Sigmoid colon (tissue), 7 donors: ENCODE measurements around the gene FBXL7. TPM values are rescaled to one million over a fixed set of nuclear protein-coding genes. Genes with fewer than 3 reads are reported as not detected.

Experiments used
- DNase-seq: peaks from one replicate; pipeline ENCODE4 v3.0.0-alpha.2; 2019
- H3K27ac ChIP-seq, 4 donors: fragments of 200-600 bp; sonication (generic); one replicate each; pipeline ENCODE4 v1.5.1; 2016 to 2019; ENCODE audit warnings: mild to moderate bottlenecking in 1 of 4
- H3K27me3 ChIP-seq, 3 donors: fragments of 200-600 bp; sonication (generic); one replicate each; pipeline ENCODE4 v1.5.1; 2019; ENCODE audit warnings: mild to moderate bottlenecking in 1 of 3
- H3K36me3 ChIP-seq, 4 donors: fragments of 200-600 bp; sonication (generic); one replicate each; pipeline ENCODE4 v1.5.1; 2016 to 2019
- H3K4me1 ChIP-seq, 4 donors: fragments of 200-600 bp; sonication (generic); one replicate each; pipeline ENCODE4 v1.5.1; 2017 to 2019
- H3K4me3 ChIP-seq, 4 donors: fragments of 200-600 bp; sonication (generic); one replicate each; pipeline ENCODE4 v1.5.1; 2017 to 2019; ENCODE audit warnings: mild to moderate bottlenecking in 2 of 4, moderate library complexity in 1 of 4
- H3K9me3 ChIP-seq, 4 donors: fragments of 200-600 bp in 3 of 4; sonication (generic) in 3 of 4; one replicate each; pipeline versions ENCODE4 v1.5.1 to v1.6.1; 2013 to 2019
- EP300 ChIP-seq, 4 donors: sonication (generic); formaldehyde crosslinking; IDR thresholded peaks; one replicate each; pipeline ENCODE4 v1.6.1; 2017; ENCODE audit warnings: antibody characterized with exemption in 4 of 4
- POLR2A ChIP-seq, 2 donors: fragments of 450-650 bp; IDR thresholded peaks; one replicate each; pipeline ENCODE4 v1.6.1; 2016; ENCODE audit warnings: antibody characterized with exemption in 2 of 2, mild to moderate bottlenecking in 2 of 2, moderate library complexity in 2 of 2
- POLR2AphosphoS5 ChIP-seq, 4 donors: sonication (generic); formaldehyde crosslinking; IDR thresholded peaks; one replicate each; pipeline ENCODE4 v1.6.1; 2017; ENCODE audit warnings: antibody characterized with exemption in 4 of 4
- WGBS, 2 donors: extraction: QIAGEN DNeasy Blood & Tissue Kit; methylation state at CpG; one replicate each; pipeline ENCODE4 v1.1.7; 2013; 5-methylcytosine and 5-hydroxymethylcytosine counted together
- intact Hi-C: fragments of 100-400 bp; cut with DNase I; formaldehyde crosslinking; loops from one replicate; pipeline ENCODE4 v1.15.1; 2023
- polyA plus RNA-seq, 3 donors: library from polyadenylated mRNA; stranded (reverse); fragments of 200-250 nt; gene quantifications; one replicate each; pipeline ENCODE4 v1.2.3, GENCODE V29; 2013
- total RNA-seq, 4 donors: library from RNA; depleted of rRNA; stranded (reverse); fragments of >200 nt; gene quantifications; one replicate each; pipeline ENCODE4 v1.1.0, GENCODE V29; 2016
- TF ChIP-seq, protein P1 (sequence below), 4 experiments: fragments of 450-650 bp in 3 of 4; fragments of 200-600 bp in 1 of 4; IDR thresholded peaks; one replicate each; pipeline ENCODE4 v1.5.1; 2016 to 2019; ENCODE audit warnings: antibody characterized with exemption in 4 of 4, mild to moderate bottlenecking in 3 of 4, moderate library complexity in 2 of 4
- donor health status: healthy with polysubstance abuse.
- donor health status: Bipolar disorder and iron deficiency.
- donor health status: healthy.

The FBXL7 gene
- total and polyA plus RNA-seq, 7 donors = 0.92 to 44.3 (median 18.2) TPM

DNA sequence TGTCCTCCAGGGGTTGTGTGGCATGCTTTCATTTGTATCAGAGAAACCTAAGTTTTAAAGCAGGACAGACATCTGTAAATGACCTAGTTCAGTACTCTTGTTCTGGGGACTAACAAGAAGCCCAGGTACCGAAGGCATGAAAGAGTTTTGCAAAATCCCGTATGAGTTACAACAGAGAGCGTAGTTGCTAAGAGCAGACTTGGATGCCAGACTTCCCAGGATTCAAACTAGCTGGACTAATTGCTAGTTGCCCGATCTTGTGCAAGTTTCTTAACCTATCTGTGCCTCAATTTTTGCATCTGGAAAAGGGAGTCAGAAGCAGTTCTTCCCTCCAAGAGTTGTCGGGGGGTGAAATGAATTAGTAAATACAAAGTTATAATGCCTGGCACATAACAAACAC, 20.9 kb downstream of the FBXL7 start:
- no peak for TF ChIP-seq EP300 (IDR thresholded peaks at IDR 0.05)
- no peak for TF ChIP-seq POLR2AphosphoS5 (IDR thresholded peaks at IDR 0.05)
- TF ChIP-seq POLR2A (IDR thresholded peaks at IDR 0.05) = no peak
- TF ChIP-seq, protein P1, sequence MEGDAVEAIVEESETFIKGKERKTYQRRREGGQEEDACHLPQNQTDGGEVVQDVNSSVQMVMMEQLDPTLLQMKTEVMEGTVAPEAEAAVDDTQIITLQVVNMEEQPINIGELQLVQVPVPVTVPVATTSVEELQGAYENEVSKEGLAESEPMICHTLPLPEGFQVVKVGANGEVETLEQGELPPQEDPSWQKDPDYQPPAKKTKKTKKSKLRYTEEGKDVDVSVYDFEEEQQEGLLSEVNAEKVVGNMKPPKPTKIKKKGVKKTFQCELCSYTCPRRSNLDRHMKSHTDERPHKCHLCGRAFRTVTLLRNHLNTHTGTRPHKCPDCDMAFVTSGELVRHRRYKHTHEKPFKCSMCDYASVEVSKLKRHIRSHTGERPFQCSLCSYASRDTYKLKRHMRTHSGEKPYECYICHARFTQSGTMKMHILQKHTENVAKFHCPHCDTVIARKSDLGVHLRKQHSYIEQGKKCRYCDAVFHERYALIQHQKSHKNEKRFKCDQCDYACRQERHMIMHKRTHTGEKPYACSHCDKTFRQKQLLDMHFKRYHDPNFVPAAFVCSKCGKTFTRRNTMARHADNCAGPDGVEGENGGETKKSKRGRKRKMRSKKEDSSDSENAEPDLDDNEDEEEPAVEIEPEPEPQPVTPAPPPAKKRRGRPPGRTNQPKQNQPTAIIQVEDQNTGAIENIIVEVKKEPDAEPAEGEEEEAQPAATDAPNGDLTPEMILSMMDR (IDR thresholded peaks at IDR 0.05) = no peak
- 84 to 87% methylated on average over 5 of the region's 5 CpGs for WGBS, 2 donors
- Histone ChIP-seq H3K27ac (no peak overlapping the region), H3K27me3 (no peaks in the 10 kb centered on the region), H3K36me3 (no peaks in the 10 kb centered on the region), H3K4me1 (peaks cover 0 to 23% (median 14%) of the 10 kb centered on the region in 4 donors), H3K4me3 (no peak overlapping the region), H3K9me3 (no peaks in the 10 kb centered on the region)
- intact Hi-C loops = no loop called here
- DNase-seq = no peak

DNA sequence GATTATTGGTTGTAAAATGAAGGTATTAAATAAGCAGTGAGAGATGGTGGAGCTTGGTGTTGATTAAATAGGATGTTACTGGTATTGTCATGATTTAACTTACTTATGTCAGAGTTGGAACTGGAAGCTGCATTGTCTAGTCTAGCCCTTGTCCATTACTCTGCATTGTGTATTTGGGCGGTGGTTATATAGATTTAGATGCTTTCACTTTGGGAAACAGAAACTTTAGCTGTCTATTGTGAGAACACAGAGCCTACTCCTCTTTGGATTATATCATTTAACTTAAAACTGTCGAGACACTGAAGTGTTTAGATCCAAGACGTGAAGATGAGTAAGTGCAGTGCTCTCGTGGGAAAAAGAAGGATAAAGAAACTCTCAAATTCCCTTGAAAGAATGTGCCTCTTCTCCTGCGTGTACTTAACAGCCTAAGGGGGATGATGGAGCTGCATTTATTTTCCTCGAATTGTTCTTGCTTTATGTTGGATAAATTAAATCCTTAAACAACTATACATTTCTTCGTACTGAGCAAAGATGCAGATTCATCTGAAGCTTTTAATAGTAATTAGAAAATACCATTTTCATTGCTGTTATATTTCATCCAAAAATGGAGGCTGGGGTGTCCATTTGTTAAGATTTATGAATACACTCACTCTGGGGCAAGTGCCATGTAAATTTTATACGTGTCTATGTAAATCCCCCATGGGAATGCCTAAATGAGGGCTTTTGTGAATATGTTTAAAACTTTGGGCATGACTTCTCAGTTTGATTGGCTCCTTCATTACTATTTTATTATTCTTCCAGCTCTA, 21.6 kb downstream of the FBXL7 start:
- Histone ChIP-seq H3K36me3 (no peaks in the 10 kb centered on the region), H3K27ac (no peak overlapping the region), H3K4me3 (no peak overlapping the region), H3K4me1 (peaks cover 0 to 23% (median 15%) of the 10 kb centered on the region in 4 donors), H3K9me3 (no peaks in the 10 kb centered on the region), H3K27me3 (no peaks in the 10 kb centered on the region)
- WGBS, 2 donors = 64 to 67% methylated on average over 8 of the region's 8 CpGs
- no peak for DNase-seq
- TF ChIP-seq POLR2A (IDR thresholded peaks at IDR 0.05) (no peak), POLR2AphosphoS5 (IDR thresholded peaks at IDR 0.05) (no peak), EP300 (IDR thresholded peaks at IDR 0.05) (no peak)
- TF ChIP-seq, protein P1 (IDR thresholded peaks at IDR 0.05) = no peak
- intact Hi-C loops = no loop called here

DNA sequence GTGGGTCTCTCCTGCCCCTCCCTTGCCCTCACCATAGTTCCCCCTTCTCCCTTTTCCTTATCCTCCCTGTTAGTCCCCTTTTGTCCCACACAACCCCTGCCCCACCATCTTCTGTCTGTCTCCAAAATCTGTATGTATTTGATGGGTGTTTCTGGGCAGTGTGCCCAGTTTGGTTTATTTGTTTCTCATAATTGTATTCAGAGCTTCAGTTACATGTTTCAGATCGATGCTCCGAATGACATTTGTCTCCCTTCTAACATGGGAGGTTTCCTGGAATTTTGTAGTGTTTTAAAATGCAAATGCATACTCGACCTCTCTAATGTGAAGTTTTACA, 22.2 kb downstream of the FBXL7 start:
- no peaks in the 10 kb centered on the region for H3K9me3 ChIP-seq

DNA sequence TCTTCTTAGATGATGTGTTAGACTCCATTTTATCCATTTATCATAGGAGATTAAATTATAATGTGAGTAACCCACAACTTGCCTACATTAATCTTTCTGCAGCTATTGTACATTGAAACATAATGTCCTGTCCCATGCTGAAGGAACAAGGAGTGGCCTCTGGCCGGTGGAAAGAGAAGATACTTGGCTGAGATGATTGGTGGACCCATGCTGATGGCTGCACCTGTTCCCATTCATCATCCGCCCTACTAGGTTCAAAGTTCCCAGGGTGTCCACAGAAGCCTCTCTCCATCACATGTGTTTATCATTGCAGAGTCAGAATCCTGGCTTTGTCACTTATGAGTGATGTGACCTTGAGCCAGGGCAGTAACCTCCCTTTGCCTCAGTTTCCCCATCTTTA, 24.7 kb downstream of the FBXL7 start:
- peaks cover 0 to 23% (median 16%) of the 10 kb centered on the region in 4 donors for H3K4me1 ChIP-seq
- WGBS, 2 donors = 61 to 89% methylated on average over 2 of the region's 2 CpGs
- no peaks in the 10 kb centered on the region for H3K9me3 ChIP-seq
- H3K27me3 ChIP-seq = no peaks in the 10 kb centered on the region
- no peak for DNase-seq
- TF ChIP-seq, protein P1 (IDR thresholded peaks at IDR 0.05) = no peak
- no peak for TF ChIP-seq EP300 (IDR thresholded peaks at IDR 0.05)
- no peak for TF ChIP-seq POLR2A (IDR thresholded peaks at IDR 0.05)
- TF ChIP-seq POLR2AphosphoS5 (IDR thresholded peaks at IDR 0.05) = no peak
- H3K36me3 ChIP-seq = peaks cover 0 to 4% (median 0%) of the 10 kb centered on the region in 4 donors
- intact Hi-C loops = no loop called here
- no peak overlapping the region for H3K4me3 ChIP-seq
- H3K27ac ChIP-seq = no peak overlapping the region

More for the DNA sequence above, 22.2 kb downstream of the FBXL7 start:
- H3K36me3 ChIP-seq = no peaks in the 10 kb centered on the region
- H3K4me3 ChIP-seq = no peak overlapping the region
- WGBS, 2 donors = 20 to 54% methylated on average over 3 of the region's 3 CpGs
- no peak overlapping the region for H3K27ac ChIP-seq
- intact Hi-C loops = no loop called here
- TF ChIP-seq POLR2A (IDR thresholded peaks at IDR 0.05) (no peak), POLR2AphosphoS5 (IDR thresholded peaks at IDR 0.05) (no peak), EP300 (IDR thresholded peaks at IDR 0.05) (no peak)
- TF ChIP-seq, protein P1 (IDR thresholded peaks at IDR 0.05) = no peak
- H3K27me3 ChIP-seq = no peaks in the 10 kb centered on the region
- H3K4me1 ChIP-seq = peaks cover 0 to 23% (median 16%) of the 10 kb centered on the region in 4 donors
- no peak for DNase-seq
